Astrocyte (in vitro differentiated cells and primary cell): ENCODE results near the gene SPTBN1. TPM values are rescaled to one million over a fixed set of nuclear protein-coding genes. Genes with fewer than 3 reads are reported as not detected.

Experiments
- DNase-seq: peaks from one replicate; pipeline ENCODE4 v3.0.0-alpha.2; 2010; ENCODE audit warnings: low read depth
- FAIRE-seq: peaks from 2 replicates; lab custom pipeline; 2011; peaks lifted over from hg19 to GRCh38; lab: Jason Lieb, UNC
- H2AFZ ChIP-seq: 2 replicates; pipeline ENCODE4 v1.6.0; 2012; ENCODE audit warnings: low read depth, low read length, inconsistent platforms
- H3K27ac ChIP-seq: 2 replicates; pipeline ENCODE4 v1.5.1; 2011; ENCODE audit warnings: low read depth, low read length, inconsistent platforms
- H3K27me3 ChIP-seq: 2 replicates; pipeline ENCODE4 v1.6.0; 2011; ENCODE audit warnings: low read length, inconsistent platforms; ENCODE audit not compliant: insufficient read depth
- H3K36me3 ChIP-seq: 2 replicates; pipeline ENCODE4 v1.5.1; 2011; ENCODE audit warnings: low read length, inconsistent platforms; ENCODE audit not compliant: insufficient read depth
- H3K4me1 ChIP-seq: 2 replicates; pipeline ENCODE4 v1.5.1; 2011; ENCODE audit warnings: low read length, inconsistent platforms; ENCODE audit not compliant: insufficient read depth
- H3K4me2 ChIP-seq: 2 replicates; pipeline ENCODE4 v1.6.0; 2012; ENCODE audit warnings: low read length, inconsistent platforms
- H3K4me3 ChIP-seq: 2 replicates; pipeline ENCODE4 v1.5.1; 2011; ENCODE audit warnings: low read depth, mild to moderate bottlenecking, low read length, inconsistent platforms; ENCODE audit not compliant: insufficient read depth
- H3K79me2 ChIP-seq: 2 replicates; pipeline ENCODE4 v1.6.0; 2012; ENCODE audit warnings: mild to moderate bottlenecking, low read length, inconsistent platforms; ENCODE audit not compliant: insufficient read depth
- H3K9ac ChIP-seq: 2 replicates; pipeline ENCODE4 v1.6.0; 2012; ENCODE audit warnings: mild to moderate bottlenecking, low read length, inconsistent platforms
- H3K9me3 ChIP-seq: 2 replicates; pipeline ENCODE4 v1.5.1; 2012; ENCODE audit warnings: low read depth, mild to moderate bottlenecking, low read length, inconsistent platforms; ENCODE audit not compliant: insufficient read depth
- H4K20me1 ChIP-seq: 2 replicates; pipeline ENCODE4 v1.6.0; 2012; ENCODE audit warnings: low read length, inconsistent platforms; ENCODE audit not compliant: insufficient read depth
- H3K27ac Mint-ChIP-seq: one replicate; pipeline ENCODE4 v1.8.0; 2021; ENCODE audit warnings: mild to moderate bottlenecking, mixed read lengths; ENCODE audit not compliant: unreplicated experiment
- H3K27me3 Mint-ChIP-seq: one replicate; pipeline ENCODE4 v1.8.0; 2021; ENCODE audit warnings: low read depth, mixed read lengths; ENCODE audit not compliant: unreplicated experiment
- H3K36me3 Mint-ChIP-seq: one replicate; pipeline ENCODE4 v1.8.0; 2021; ENCODE audit warnings: low read depth, mixed read lengths; ENCODE audit not compliant: unreplicated experiment
- H3K4me1 Mint-ChIP-seq: one replicate; pipeline ENCODE4 v1.8.0; 2021; ENCODE audit warnings: low read depth, mixed read lengths; ENCODE audit not compliant: unreplicated experiment
- H3K4me3 Mint-ChIP-seq: one replicate; pipeline ENCODE4 v1.8.0; 2021; ENCODE audit warnings: mild to moderate bottlenecking, moderate library complexity, mixed read lengths; ENCODE audit not compliant: unreplicated experiment
- H3K9me3 Mint-ChIP-seq: one replicate; pipeline ENCODE4 v1.8.0; 2021; ENCODE audit warnings: mild to moderate bottlenecking, mixed read lengths; ENCODE audit not compliant: unreplicated experiment
- CTCF ChIP-seq: IDR thresholded peaks from 2 replicates; pipeline ENCODE4 v1.5.1; 2011; ENCODE audit warnings: low read depth, mild to moderate bottlenecking, inconsistent platforms, low read length, moderate library complexity; ENCODE audit not compliant: insufficient read depth
- EZH2 ChIP-seq: IDR thresholded peaks from 2 replicates; pipeline ENCODE4 v1.6.1; 2012; ENCODE audit warnings: mild to moderate bottlenecking, low read length, inconsistent platforms; ENCODE audit not compliant: insufficient read depth
- total RNA-seq: library from RNA; stranded (reverse); gene quantifications from 2 replicates; pipeline ENCODE4 v1.2.1, GENCODE V29; 2021

Gene SPTBN1
- total RNA-seq, 1 donor from 2014 or later = 311 TPM

- Histone ChIP-seq H3K36me3 (no peaks in the 10 kb centered on the region), H3K27ac (no peak overlapping the region), H3K9me3 (no peaks in the 10 kb centered on the region), H3K27me3 (no peaks in the 10 kb centered on the region), H3K4me1 (no peaks in the 10 kb centered on the region), H4K20me1 (peaks cover 79% of the 10 kb centered on the region), H3K4me3 (no peak overlapping the region), H3K9ac (no peak overlapping the region), H3K4me2 (no peak overlapping the region), H2AFZ (no peak overlapping the region), H3K79me2 (peaks cover 82% of the 10 kb centered on the region)
- peaks cover 18% of the 10 kb centered on the region for H3K4me1 Mint-ChIP-seq
- no peak overlapping the region for H3K4me3 Mint-ChIP-seq
- H3K9me3 Mint-ChIP-seq = peaks cover 2% of the 10 kb centered on the region
- TF ChIP-seq EZH2 (no peak), CTCF (no peak)
- H3K36me3 Mint-ChIP-seq = peaks cover 12% of the 10 kb centered on the region
- H3K27me3 Mint-ChIP-seq = no peaks in the 10 kb centered on the region
- no peak for DNase-seq
- H3K27ac Mint-ChIP-seq = no peak overlapping the region
- FAIRE-seq = no peak
These were observed 43.5 kb downstream of the SPTBN1 start for GRCh38 chr2:54499661-54500060.

DNA sequence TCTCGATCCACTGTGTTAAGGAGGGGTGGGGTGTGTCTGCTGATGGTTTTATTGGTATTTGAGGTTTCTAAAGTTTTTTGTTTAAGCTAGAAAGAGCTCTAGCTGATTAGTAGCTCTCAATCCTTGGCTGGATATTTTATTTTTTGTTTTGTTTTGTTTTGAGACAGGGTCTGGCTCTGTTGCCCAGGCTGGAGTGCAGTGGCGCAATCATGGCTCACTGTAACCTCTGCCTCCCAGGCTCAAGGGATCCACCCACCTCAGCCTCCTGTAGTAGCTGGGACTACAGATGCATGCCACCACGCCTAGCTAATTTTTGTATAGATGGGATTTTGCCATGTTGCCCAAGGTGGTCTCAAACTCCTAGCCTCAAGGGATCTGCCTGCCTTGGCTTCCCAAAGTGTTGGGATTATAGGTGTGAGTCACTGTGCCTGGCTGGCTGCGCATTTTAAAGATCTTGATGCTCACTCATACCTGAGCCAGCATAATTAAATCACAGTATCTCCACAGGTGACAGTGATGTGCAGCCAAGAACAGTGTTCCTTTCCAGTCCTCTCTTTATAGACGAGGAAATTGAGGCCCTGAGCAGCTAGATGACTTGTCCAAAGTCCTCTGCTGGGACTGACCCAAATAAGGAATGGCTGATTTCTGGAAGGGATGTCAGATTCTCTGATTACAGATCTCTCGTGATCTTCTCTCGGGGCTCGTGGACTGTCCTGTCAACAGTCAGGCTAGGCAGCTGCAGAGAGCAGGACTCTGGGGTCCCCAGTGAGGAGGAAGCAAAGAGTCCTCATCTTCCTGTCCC lies 44.5 kb downstream of the SPTBN1 start:
- Histone ChIP-seq H3K79me2 (peaks cover 83% of the 10 kb centered on the region), H3K4me1 (no peaks in the 10 kb centered on the region), H3K36me3 (no peaks in the 10 kb centered on the region), H3K9ac (no peak overlapping the region), H2AFZ (no peak overlapping the region), H3K4me3 (no peak overlapping the region), H3K9me3 (no peaks in the 10 kb centered on the region), H4K20me1 (peaks cover 81% of the 10 kb centered on the region), H3K27ac (no peak overlapping the region), H3K27me3 (no peaks in the 10 kb centered on the region), H3K4me2 (no peak overlapping the region)
- TF ChIP-seq CTCF = no peak
- TF ChIP-seq EZH2 = no peak
- Mint-ChIP-seq H3K4me3 (no peak overlapping the region), H3K9me3 (peaks cover 2% of the 10 kb centered on the region), H3K36me3 (peaks cover 12% of the 10 kb centered on the region), H3K27me3 (no peaks in the 10 kb centered on the region), H3K4me1 (peaks cover 18% of the 10 kb centered on the region), H3K27ac (no peak overlapping the region)
- DNase-seq = no peak
- FAIRE-seq = no peak

GRCh38 chr2:54502731-54503130 lies 46.6 kb downstream of the SPTBN1 start:
- no peak overlapping the region for H2AFZ ChIP-seq
- H3K4me3 ChIP-seq = no peak overlapping the region
- FAIRE-seq (no peak), DNase-seq (no peak)
- Mint-ChIP-seq H3K4me3 (no peak overlapping the region), H3K36me3 (peaks cover 10% of the 10 kb centered on the region), H3K4me1 (peaks cover 18% of the 10 kb centered on the region), H3K27ac (no peak overlapping the region), H3K27me3 (no peaks in the 10 kb centered on the region), H3K9me3 (peaks cover 2% of the 10 kb centered on the region)
- no peak overlapping the region for H3K9ac ChIP-seq
- H3K27me3 ChIP-seq = no peaks in the 10 kb centered on the region
- no peaks in the 10 kb centered on the region for H3K4me1 ChIP-seq
- no peak overlapping the region for H3K27ac ChIP-seq
- no peak for TF ChIP-seq CTCF
- no peak for TF ChIP-seq EZH2
- peaks cover 72% of the 10 kb centered on the region for H4K20me1 ChIP-seq
- no peak overlapping the region for H3K4me2 ChIP-seq
- no peaks in the 10 kb centered on the region for H3K9me3 ChIP-seq
- H3K79me2 ChIP-seq = peaks cover 90% of the 10 kb centered on the region
- no peaks in the 10 kb centered on the region for H3K36me3 ChIP-seq
